CD4-positive, CD25-positive, alpha-beta regulatory T cell (primary cell): ENCODE measurements around the gene APOBEC3B. TPM values are rescaled to one million over a fixed set of nuclear protein-coding genes. Genes with fewer than 3 reads are reported as not detected.
"Not testable (repeated sequence)": the region's sequence is repeated elsewhere in the genome, so short reads cannot be mapped to it uniquely, and the experiment has no call there.

Source experiments
- ATAC-seq, 2 donors: fragments of 150-1000 bp; cut with Tn5 transposase; one replicate each; pipeline ENCODE4 v1.10.0; 2021; ENCODE audit warnings: low read depth in 2 of 2, moderate number of reproducible peaks in 2 of 2, moderate library complexity in 1 of 2
- DNase-seq, 3 donors: peaks; one replicate each; pipeline versions ENCODE4 v3.0.0 to v3.0.0-alpha.2; 2012 to 2022; ENCODE audit warnings: mixed read lengths in 1 of 3
- H3K27ac ChIP-seq: one replicate; pipeline ENCODE4 v1.7.0; 2013; ENCODE audit warnings: mild to moderate bottlenecking, low read length; ENCODE audit not compliant: insufficient read depth, poor library complexity, severe bottlenecking
- H3K27me3 ChIP-seq: one replicate; pipeline ENCODE4 v1.7.0; 2013; ENCODE audit warnings: low read length; ENCODE audit not compliant: control insufficient read depth, insufficient read depth
- H3K36me3 ChIP-seq: one replicate; pipeline ENCODE4 v1.7.0; 2013; ENCODE audit warnings: mild to moderate bottlenecking, low read length, moderate library complexity; ENCODE audit not compliant: control insufficient read depth, insufficient read depth
- H3K4me1 ChIP-seq: 2 replicates; pipeline ENCODE4 v1.7.0; 2013; ENCODE audit warnings: mild to moderate bottlenecking, low read length; ENCODE audit not compliant: insufficient read depth, control insufficient read depth, poor library complexity, severe bottlenecking
- H3K4me3 ChIP-seq: one replicate; pipeline ENCODE4 v1.7.0; 2013; ENCODE audit warnings: low read depth, mild to moderate bottlenecking, low read length, moderate library complexity
- H3K9me3 ChIP-seq, 2 experiments: 1 replicate in 1 of 2; 2 replicates in 1 of 2; pipeline ENCODE4 v1.7.0; 2013; ENCODE audit warnings: low read length in 2 of 2, mild to moderate bottlenecking in 1 of 2, moderate library complexity in 1 of 2; ENCODE audit not compliant: control insufficient read depth in 2 of 2
- H3K27ac Mint-ChIP-seq, 3 donors: one replicate each; pipeline ENCODE4 v1.8.0; 2020 to 2022; ENCODE audit warnings: mild to moderate bottlenecking in 3 of 3, mixed read lengths in 3 of 3, moderate library complexity in 2 of 3
- H3K27me3 Mint-ChIP-seq: one replicate; pipeline ENCODE4 v1.8.0; 2022; ENCODE audit warnings: mild to moderate bottlenecking, mixed read lengths
- H3K36me3 Mint-ChIP-seq: one replicate; pipeline ENCODE4 v1.8.0; 2020; ENCODE audit warnings: mixed read lengths
- H3K4me1 Mint-ChIP-seq, 4 donors: one replicate each; pipeline ENCODE4 v1.8.0; 2020 to 2022; ENCODE audit warnings: mixed read lengths in 4 of 4, mild to moderate bottlenecking in 1 of 4
- H3K4me3 Mint-ChIP-seq, 4 donors: one replicate each; pipeline ENCODE4 v1.8.0; 2020 to 2022; ENCODE audit warnings: mild to moderate bottlenecking in 4 of 4, mixed read lengths in 4 of 4, moderate library complexity in 3 of 4
- H3K9me3 Mint-ChIP-seq, 7 donors: one replicate each; pipeline ENCODE4 v1.8.0; 2020 to 2022; ENCODE audit warnings: mixed read lengths in 7 of 7, mild to moderate bottlenecking in 3 of 7, moderate library complexity in 2 of 7
- polyA plus RNA-seq, 4 donors: library from polyadenylated mRNA; unstranded; fragments of 300-500 nt; fragmentation: Illumina TruSeq; gene quantifications; one replicate each; pipeline ENCODE4 v1.2.3, GENCODE V29; 2021
- total RNA-seq: library from RNA; stranded (reverse); gene quantifications from one replicate; pipeline ENCODE4 v1.2.3, GENCODE V29; 2022

Gene APOBEC3B
- total and polyA plus RNA-seq, 5 donors from 2014 or later, result 0.17 to 2.1 (median 1.4) TPM

- H3K36me3 ChIP-seq, result no peaks in the 10 kb centered on the region
- DNase-seq, result no peak
- peak in 1 of 2 donors; percentile 5 for ATAC-seq
- Mint-ChIP-seq H3K27me3 (peaks cover 5% of the 10 kb centered on the region), H3K36me3 (no peaks in the 10 kb centered on the region), H3K27ac (peak within 1 kb of the TSS in 1 of 3 donors; percentile 69), H3K9me3 (no peaks in the 10 kb centered on the region), H3K4me1 (peaks cover 0 to 4% (median 2%) of the 10 kb centered on the region in 4 donors), H3K4me3 (no peak within 1 kb of the TSS)
- H3K4me1 ChIP-seq, result peaks cover 8% of the 10 kb centered on the region
- no peak within 1 kb of the TSS for H3K4me3 ChIP-seq
- H3K9me3 ChIP-seq, result no peaks in the 10 kb centered on the region
- no peak within 1 kb of the TSS for H3K27ac ChIP-seq
- no peaks in the 10 kb centered on the region for H3K27me3 ChIP-seq
Measured at GRCh38 chr22:38957046-38957770, 24.9 kb upstream of the APOBEC3B start, which contains the start of gene APOBEC3A. TSS of gene APOBEC3A (plus strand) at chr22:38957609. CDS start at chr22:38957692, 83 bp downstream.

GRCh38 chr22:38957808-38958650 is 24.1 kb upstream of the APOBEC3B start:
- H3K9me3 ChIP-seq, result no peaks in the 10 kb centered on the region
- no peaks in the 10 kb centered on the region for H3K36me3 ChIP-seq
- Mint-ChIP-seq H3K9me3 (no peaks in the 10 kb centered on the region), H3K4me3 (no peak overlapping the region), H3K27ac (no peak overlapping the region), H3K36me3 (no peaks in the 10 kb centered on the region), H3K4me1 (peaks cover 0 to 4% (median 2%) of the 10 kb centered on the region in 4 donors), H3K27me3 (peaks cover 5% of the 10 kb centered on the region)
- H3K27ac ChIP-seq, result no peak overlapping the region
- no peak for DNase-seq
- ATAC-seq, result no peak
- H3K4me3 ChIP-seq, result no peak overlapping the region
- H3K27me3 ChIP-seq, result no peaks in the 10 kb centered on the region
- peaks cover 8% of the 10 kb centered on the region for H3K4me1 ChIP-seq

GRCh38 chr22:38958651-38958943 is 23.6 kb upstream of the APOBEC3B start:
- H3K36me3 ChIP-seq, H3K4me1 Mint-ChIP-seq, H3K27ac Mint-ChIP-seq, H3K27me3 Mint-ChIP-seq, DNase-seq, H3K4me1 ChIP-seq, H3K36me3 Mint-ChIP-seq, H3K4me3 Mint-ChIP-seq, ATAC-seq, H3K9me3 ChIP-seq, H3K9me3 Mint-ChIP-seq, H3K4me3 ChIP-seq, H3K27me3 ChIP-seq, H3K27ac ChIP-seq: not testable (repeated sequence)

- H3K27me3 Mint-ChIP-seq, result peaks cover 5% of the 10 kb centered on the region
Measured at GRCh38 chr22:38959590-38959989, 22.6 kb upstream of the APOBEC3B start.

GRCh38 chr22:38960673-38961072 is 21.5 kb upstream of the APOBEC3B start:
- not testable (repeated sequence) for DNase-seq, H3K27me3 Mint-ChIP-seq, H3K4me1 ChIP-seq, H3K4me1 Mint-ChIP-seq, H3K27ac ChIP-seq, H3K4me3 ChIP-seq, ATAC-seq, H3K9me3 Mint-ChIP-seq, H3K9me3 ChIP-seq, H3K4me3 Mint-ChIP-seq, H3K36me3 ChIP-seq, H3K36me3 Mint-ChIP-seq, H3K27me3 ChIP-seq, H3K27ac Mint-ChIP-seq

More at GRCh38 chr22:38959590-38959989, 22.6 kb upstream of the APOBEC3B start:
- no peaks in the 10 kb centered on the region for H3K27me3 ChIP-seq
- H3K27ac ChIP-seq, result no peak overlapping the region
- H3K4me1 Mint-ChIP-seq, result peaks cover 0 to 3% (median 1%) of the 10 kb centered on the region in 4 donors
- no peak overlapping the region for H3K27ac Mint-ChIP-seq
- no peaks in the 10 kb centered on the region for H3K9me3 Mint-ChIP-seq
- H3K36me3 Mint-ChIP-seq, result no peaks in the 10 kb centered on the region
- H3K4me3 ChIP-seq, result no peak overlapping the region
- no peak for ATAC-seq
- H3K36me3 ChIP-seq, result no peaks in the 10 kb centered on the region
- H3K4me3 Mint-ChIP-seq, result no peak overlapping the region
- no peaks in the 10 kb centered on the region for H3K9me3 ChIP-seq
- H3K4me1 ChIP-seq, result no peaks in the 10 kb centered on the region
- no peak for DNase-seq

GRCh38 chr22:38963291-38963738 is 18.8 kb upstream of the APOBEC3B start:
- not testable (repeated sequence) for H3K27ac ChIP-seq, DNase-seq, H3K4me1 Mint-ChIP-seq, H3K36me3 ChIP-seq, H3K36me3 Mint-ChIP-seq, H3K4me3 ChIP-seq, H3K4me1 ChIP-seq, H3K9me3 ChIP-seq, H3K9me3 Mint-ChIP-seq, ATAC-seq, H3K27me3 Mint-ChIP-seq, H3K27me3 ChIP-seq, H3K4me3 Mint-ChIP-seq, H3K27ac Mint-ChIP-seq

GRCh38 chr22:38963872-38964271 is 18.3 kb upstream of the APOBEC3B start:
- Mint-ChIP-seq H3K27me3 (peaks cover 9% of the 10 kb centered on the region), H3K36me3 (no peaks in the 10 kb centered on the region), H3K27ac (no peak overlapping the region), H3K9me3 (no peaks in the 10 kb centered on the region), H3K4me3 (no peak overlapping the region), H3K4me1 (peaks cover 0 to 3% (median 1%) of the 10 kb centered on the region in 4 donors)
- no peak overlapping the region for H3K27ac ChIP-seq
- no peaks in the 10 kb centered on the region for H3K4me1 ChIP-seq
- no peak for DNase-seq
- H3K4me3 ChIP-seq, result no peak overlapping the region
- no peaks in the 10 kb centered on the region for H3K27me3 ChIP-seq
- ATAC-seq, result no peak
- no peaks in the 10 kb centered on the region for H3K36me3 ChIP-seq
- no peaks in the 10 kb centered on the region for H3K9me3 ChIP-seq
